Pericardium fibroblast (primary cell): ENCODE results near the gene ARFGAP3. TPM values are rescaled to one million over a fixed set of nuclear protein-coding genes. Genes with fewer than 3 reads are reported as not detected.

Source experiments
- total RNA-seq: library from RNA; depleted of rRNA; stranded (reverse); fragments of >200 nt; gene quantifications from 2 replicates; pipeline ENCODE4 v1.2.3, GENCODE V29; 2015

Gene ARFGAP3
- total RNA-seq = 30.8 and 47.6 TPM in 2 replicates

GRCh38 chr22:42856865-42857704 is at the start of gene ARFGAP3:
Gene ARFGAP3 (minus strand): TSS chr22:42857273. CDS start chr22:42857182, 91 bp downstream.

Other genes with a start within 250 kb of the ARFGAP3 start
- 20.2 and 27.9 TPM in 2 replicates for gene POLDIP3, start 242.4 kb downstream of the ARFGAP3 start, total RNA-seq
- gene ATP5MGL, start 216.7 kb downstream of the ARFGAP3 start, total RNA-seq = not detected in 2 replicates
- 152 and 277 TPM in 2 replicates for gene CYB5R3, start 207.9 kb downstream of the ARFGAP3 start, total RNA-seq
- gene A4GALT, start 136.4 kb downstream of the ARFGAP3 start, total RNA-seq = 27.2 and 30.9 TPM in 2 replicates
- 24.9 and 29.5 TPM in 2 replicates for gene PACSIN2, start 157.9 kb upstream of the ARFGAP3 start, total RNA-seq
- gene TTLL1, start 232.1 kb upstream of the ARFGAP3 start, total RNA-seq = 9.8 and 15.8 TPM in 2 replicates